ENCODE results near the gene RALY.

DNA sequence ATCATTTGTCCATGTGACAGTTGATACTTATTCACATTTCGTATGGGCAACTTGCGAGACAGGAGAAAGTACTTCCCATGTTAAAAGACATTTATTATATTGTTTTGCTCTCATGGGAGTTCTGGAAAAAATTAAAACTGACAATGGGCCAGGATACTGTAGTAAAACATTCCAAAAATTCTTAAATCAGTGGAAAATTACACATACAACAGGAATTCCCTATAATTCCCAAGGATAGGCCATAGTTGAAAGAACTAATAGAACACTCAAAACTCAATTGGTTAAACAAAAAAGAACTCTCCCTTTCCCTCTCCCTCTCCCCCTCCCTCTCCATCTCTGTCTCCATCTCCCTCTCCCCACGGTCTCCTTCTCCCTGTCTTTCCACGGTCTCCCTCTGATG lies 137.8 kb downstream of the RALY start:
- TF ChIP-seq EZH2 (IDR thresholded peaks at IDR 0.05; ENCODE audit: borderline replicate concordance, control insufficient read depth, low read depth, low read length) (no peak), POLR2AphosphoS2 (IDR thresholded peaks at IDR 0.05; ENCODE audit: low read depth, low read length) (no peak), RAD21 (IDR thresholded peaks at IDR 0.05; ENCODE audit: insufficient read depth, low read depth, low read length) (no peak), CTCF (IDR thresholded peaks at IDR 0.05 in 2 of 3, conservative IDR thresholded peaks at IDR 0.05 in 1 of 3; ENCODE audit: control insufficient read depth in 2 of 3, extremely low read depth in 1 of 3, insufficient read depth in 1 of 3, low read depth in 3 of 3, low read length in 3 of 3) (no peak), POLR2AphosphoS5 (IDR thresholded peaks at IDR 0.05; ENCODE audit: low read length) (no peak), FOXK2 (IDR thresholded peaks at IDR 0.05) (no peak), LARP7 (IDR thresholded peaks at IDR 0.05) (no peak), FOS (IDR thresholded peaks at IDR 0.05; ENCODE audit: borderline replicate concordance, extremely low read depth, insufficient read length) (no peak), TCF12 (IDR thresholded peaks at IDR 0.05; ENCODE audit: low read depth, low read length) (no peak)
- TF ChIP-seq, protein P1, sequence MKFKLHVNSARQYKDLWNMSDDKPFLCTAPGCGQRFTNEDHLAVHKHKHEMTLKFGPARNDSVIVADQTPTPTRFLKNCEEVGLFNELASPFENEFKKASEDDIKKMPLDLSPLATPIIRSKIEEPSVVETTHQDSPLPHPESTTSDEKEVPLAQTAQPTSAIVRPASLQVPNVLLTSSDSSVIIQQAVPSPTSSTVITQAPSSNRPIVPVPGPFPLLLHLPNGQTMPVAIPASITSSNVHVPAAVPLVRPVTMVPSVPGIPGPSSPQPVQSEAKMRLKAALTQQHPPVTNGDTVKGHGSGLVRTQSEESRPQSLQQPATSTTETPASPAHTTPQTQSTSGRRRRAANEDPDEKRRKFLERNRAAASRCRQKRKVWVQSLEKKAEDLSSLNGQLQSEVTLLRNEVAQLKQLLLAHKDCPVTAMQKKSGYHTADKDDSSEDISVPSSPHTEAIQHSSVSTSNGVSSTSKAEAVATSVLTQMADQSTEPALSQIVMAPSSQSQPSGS (IDR thresholded peaks at IDR 0.05; ENCODE audit: low read length), result no peak

Measured in GM12878 (cell line).